HG02981 (cell line): ENCODE measurements around the gene CSTPP1.
A peak's percentile ranks its signal among the peaks of the same experiment; 100 is the strongest.

Experiments used
- ATAC-seq: cut with Tn5 transposase; IDR thresholded peaks from one replicate; pipeline ENCODE4 v1.9.1; 2021; ENCODE audit warnings: mild to moderate bottlenecking, moderate library complexity; ENCODE audit not compliant: unreplicated experiment

CSTPP1 gene

DNA sequence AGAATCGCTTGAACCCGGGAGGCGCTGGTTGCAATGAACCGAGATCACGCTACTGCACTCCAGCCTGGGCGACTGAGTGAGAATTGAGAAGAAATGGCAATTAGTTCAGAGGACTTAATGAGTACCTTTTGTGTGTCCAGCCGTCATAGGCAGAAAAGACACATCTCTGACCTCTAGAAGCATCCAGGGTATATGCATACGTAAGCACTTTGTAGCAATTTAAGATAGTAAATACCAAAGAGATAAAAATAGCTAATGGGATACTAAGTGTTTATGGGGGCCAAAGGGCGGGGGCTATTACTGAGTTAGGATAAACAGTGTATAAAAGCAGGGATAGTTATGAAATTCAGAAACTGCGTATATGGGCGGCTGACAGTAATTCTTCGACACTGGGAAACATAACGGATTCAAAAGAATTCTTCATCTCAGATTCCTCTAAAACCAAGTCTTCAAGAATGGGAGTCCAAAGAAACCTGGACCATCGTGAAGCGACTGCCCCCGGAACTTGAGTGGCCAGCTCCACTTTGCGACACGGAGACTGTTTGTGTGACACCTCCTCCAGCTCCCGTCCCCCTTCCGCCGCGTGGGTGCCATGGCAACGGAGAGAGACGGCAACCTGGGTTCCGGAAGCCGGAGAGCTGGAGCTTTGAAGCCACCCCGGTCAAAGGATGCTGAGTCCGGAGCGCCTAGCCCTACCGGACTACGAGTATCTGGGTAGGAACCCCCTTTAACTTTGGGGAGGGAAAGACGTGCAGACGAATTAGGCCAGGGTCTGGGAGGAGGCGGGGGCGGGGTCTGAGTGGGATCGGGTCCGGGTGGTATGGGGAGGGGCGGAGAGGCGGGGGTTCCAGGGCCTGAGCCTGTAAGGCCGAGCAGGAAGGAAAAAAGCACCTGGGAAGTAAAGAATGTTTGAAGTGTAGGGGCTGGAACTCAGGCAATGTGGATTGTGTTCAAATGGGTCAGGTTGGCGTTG lies at the start of gene CSTPP1:
TSS of gene CSTPP1 (plus strand) at position 624 of the 973 bp plus-strand sequence. CDS start at position 669, 45 bp downstream.
- peak; percentile 92 for ATAC-seq

DNA sequence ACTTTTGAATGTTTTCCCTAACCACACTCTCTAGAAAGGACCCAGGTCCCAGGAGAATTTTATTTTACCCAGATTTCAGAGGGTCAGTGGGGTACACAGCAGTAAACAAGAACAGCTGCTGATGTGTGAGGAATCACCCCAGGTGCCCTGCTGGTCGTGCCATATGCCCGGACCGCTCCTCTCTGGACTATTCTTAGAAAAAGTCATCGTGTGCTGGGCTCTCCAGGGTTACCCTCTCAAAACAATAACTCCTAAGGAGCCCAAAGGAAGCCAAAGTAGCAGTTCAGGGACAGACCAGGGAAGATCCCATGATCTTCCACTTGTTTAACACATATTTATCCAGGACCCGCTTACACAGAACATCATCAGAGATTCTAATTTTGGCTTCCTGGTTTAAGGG lies 47.9 kb upstream of the CSTPP1 start:
- ATAC-seq, result no peak

GRCh38 chr11:46889251-46889650 lies 47.3 kb upstream of the CSTPP1 start:
- ATAC-seq, result no peak

- no peak for ATAC-seq
Measured at GRCh38 chr11:46889689-46890475, 46.7 kb upstream of the CSTPP1 start.

- ATAC-seq, result no peak
Measured at GRCh38 chr11:46890665-46891064, 45.9 kb upstream of the CSTPP1 start.

- ATAC-seq, result no peak
Measured at GRCh38 chr11:46892109-46892508, 44.5 kb upstream of the CSTPP1 start.

- ATAC-seq, result no peak
Measured at GRCh38 chr11:46892838-46893237, 43.7 kb upstream of the CSTPP1 start.

GRCh38 chr11:46894506-46894905 lies 42.1 kb upstream of the CSTPP1 start:
- ATAC-seq, result no peak

DNA sequence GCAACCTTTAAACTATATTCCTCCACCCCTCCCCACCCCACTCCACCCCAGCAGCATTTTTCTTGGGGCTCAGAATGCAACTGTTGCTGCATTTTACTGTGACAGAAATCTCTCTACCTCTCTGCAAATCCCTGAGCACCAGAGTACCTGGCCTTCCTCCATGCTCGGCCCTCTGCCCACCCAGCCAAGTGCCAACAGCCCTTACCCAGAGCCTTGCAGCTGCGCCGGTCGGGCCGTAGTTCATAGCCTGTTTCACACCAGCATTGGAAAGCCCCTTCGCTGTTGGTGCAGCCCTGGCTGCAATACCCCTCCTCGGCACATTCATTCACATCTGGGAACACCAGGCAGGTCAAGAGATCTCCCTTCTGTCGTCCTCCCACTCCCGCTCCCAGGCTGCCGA lies 41.6 kb upstream of the CSTPP1 start:
- no peak for ATAC-seq

- ATAC-seq, result no peak
Measured at GRCh38 chr11:46895821-46896220, 40.7 kb upstream of the CSTPP1 start.

- ATAC-seq, result no peak
Measured at GRCh38 chr11:46896719-46897406, 39.7 kb upstream of the CSTPP1 start.

DNA sequence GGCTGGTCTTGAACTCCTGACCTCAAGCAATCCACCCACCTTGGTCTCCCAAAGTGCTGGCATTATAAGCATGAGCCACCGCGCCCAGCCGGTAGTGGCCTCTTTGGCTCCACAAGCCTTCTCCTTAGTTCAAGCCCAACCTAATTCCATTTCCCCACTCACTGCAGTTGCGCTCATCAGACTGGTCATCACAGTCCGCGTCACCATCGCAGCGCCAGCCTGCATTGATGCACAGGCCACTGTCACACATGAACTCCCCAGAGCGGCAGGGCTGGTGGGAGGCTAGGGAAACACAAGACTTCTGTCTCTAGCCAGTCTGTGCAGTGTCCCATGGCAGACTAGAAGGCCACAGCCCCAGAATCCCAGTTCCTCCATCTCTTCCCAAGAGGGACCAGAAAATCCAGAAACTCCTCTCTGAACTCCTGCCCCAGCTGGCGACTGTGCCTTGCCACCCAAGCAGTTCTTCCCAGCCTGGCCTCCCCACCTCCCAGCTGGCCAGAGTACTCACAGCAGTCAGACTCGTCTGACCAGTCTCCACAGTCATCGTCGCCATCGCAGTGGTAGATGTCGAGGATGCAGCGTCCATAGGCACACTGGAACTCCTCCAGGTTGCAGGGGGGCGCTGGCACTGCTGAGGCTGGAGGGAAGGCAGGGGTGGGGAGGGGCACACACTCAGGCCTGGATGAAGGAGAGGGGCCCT lies 38.0 kb upstream of the CSTPP1 start:
- no peak for ATAC-seq

DNA sequence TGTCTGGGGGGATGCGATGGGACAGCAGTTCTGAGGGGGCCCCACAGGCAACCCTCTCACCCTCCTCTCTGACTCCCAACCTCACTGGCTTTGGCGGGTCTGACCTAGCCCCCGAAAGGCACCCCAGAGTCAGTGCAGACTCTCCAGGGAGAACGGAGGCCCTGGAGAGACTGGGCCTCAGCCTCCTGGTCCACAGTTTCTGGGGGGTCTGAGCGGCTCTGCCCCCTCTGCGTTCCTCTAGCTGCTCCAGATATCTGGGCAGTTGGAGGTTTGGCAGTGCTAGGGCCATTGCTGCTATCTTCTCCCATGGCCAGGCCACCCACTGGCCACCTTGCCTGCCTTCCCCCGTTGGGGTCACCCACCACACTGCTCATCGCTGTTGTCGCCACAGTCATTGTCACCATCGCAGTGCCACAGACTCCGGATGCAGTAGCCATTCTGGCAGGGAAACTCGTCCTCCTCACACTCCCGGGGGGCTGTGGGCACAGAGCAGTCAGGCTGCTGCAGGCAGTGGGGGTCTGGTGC lies 37.0 kb upstream of the CSTPP1 start:
- no peak for ATAC-seq

GRCh38 chr11:46900091-46900746 lies 36.3 kb upstream of the CSTPP1 start:
- ATAC-seq, result no peak

DNA sequence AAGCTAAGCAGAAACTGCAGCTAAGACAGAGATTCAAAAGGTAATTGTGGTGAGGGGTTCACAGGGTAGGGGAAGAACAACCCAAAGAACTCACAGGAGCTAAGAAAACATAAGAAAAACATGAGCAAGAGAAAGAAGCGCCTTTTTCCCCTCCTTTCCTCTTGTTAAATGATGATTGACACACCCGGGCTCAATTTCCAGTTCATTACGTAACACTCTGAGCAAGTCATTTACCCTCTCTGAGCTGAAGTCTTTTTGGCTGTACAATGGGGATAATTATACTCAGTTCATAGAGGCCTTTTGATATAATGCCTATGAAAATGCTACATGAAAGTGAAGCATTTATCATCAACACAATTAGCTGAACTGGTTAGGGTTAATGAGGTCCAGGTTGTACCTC lies 35.4 kb upstream of the CSTPP1 start:
- no peak for ATAC-seq

DNA sequence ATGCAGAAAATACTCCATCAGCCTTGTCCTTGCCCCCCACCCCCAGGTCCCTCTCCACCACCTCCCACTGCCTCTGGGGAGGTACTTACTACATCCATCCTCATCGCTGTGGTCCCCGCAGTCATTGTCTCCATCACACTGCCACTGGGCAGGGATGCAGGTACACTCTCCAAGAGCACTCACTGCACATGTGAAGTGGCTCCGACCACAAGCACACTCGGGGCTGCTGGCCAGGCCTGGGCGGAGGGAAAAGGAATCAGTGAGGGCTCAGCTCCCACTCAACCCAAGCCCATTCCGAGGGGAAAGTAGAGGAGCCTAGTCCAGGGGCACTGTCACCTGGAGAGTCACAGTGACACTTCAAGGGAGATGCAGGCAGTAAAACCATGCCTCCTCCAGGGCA lies 33.9 kb upstream of the CSTPP1 start:
- ATAC-seq, result no peak

- no peak for ATAC-seq
Measured at GRCh38 chr11:46903846-46904245, 32.7 kb upstream of the CSTPP1 start.

- no peak for ATAC-seq
Measured at GRCh38 chr11:46905806-46906205, 30.8 kb upstream of the CSTPP1 start.

GRCh38 chr11:46906609-46907041 lies 29.9 kb upstream of the CSTPP1 start:
- ATAC-seq, result no peak

DNA sequence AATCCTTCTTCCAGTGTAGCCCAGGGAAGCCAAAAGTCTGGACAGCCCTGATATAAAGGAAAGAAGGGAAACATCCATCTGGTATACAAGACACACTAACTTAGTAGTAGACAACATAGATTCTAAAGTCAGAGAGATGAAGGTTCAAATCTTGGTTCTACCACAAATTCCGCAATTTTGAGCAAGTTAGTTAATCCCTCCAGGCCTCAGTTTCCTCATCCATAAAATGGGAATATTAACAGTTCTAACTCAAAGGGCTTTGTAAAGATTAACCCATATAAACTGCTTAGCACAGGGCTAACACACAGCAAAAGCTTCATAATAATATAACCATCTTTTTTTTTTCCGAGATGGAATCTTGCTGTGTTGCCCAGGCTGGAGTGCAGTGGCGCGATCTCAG lies 29.0 kb upstream of the CSTPP1 start:
- no peak for ATAC-seq
